ENCODE data around the gene TAS2R5. TPM values are rescaled to one million over a fixed set of nuclear protein-coding genes. Genes with fewer than 3 reads are reported as not detected.
"Not testable (repeated sequence)": the region's sequence is repeated elsewhere in the genome, so short reads cannot be mapped to it uniquely, and the experiment has no call there.

Gene TAS2R5
- total RNA-seq, 4 donors from 2014 or later, result 1.8 to 9.0 (median 5.2) TPM

DNA sequence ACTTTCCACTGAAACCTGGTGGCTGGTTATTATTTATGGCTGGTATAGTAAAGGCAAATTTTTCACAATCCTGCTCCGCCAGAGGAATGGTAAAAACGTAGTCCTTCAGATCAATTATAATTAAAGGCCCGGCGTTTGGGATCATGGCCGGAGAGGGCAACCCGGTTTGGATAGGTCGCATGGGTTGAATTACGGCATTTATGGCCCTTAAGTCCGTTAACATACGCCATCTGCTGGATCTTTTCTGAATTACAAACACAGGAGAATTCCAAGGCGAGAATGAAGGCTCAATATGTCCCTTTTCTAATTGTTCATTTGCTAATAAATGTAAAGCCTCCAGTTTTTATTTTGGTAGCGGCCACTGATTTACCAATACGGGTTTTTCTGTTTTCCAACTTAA lies 37.4 kb upstream of the TAS2R5 start:
- 95 to 96% methylated on average over 13 of the region's 13 CpGs for WGBS, 2 donors
- Histone ChIP-seq H3K27me3 (no peaks in the 10 kb centered on the region), H3K9me3 (peaks cover 0 to 25% (median 4%) of the 10 kb centered on the region in 4 donors), H3K4me1 (no peaks in the 10 kb centered on the region), H3K36me3 (peaks cover 11 to 99% (median 27%) of the 10 kb centered on the region in 3 donors), H3K4me3 (no peak overlapping the region), H3K27ac (no peak overlapping the region)
- DNase-seq (ENCODE audit: low spot score in 2 of 2), result no peak
- TF ChIP-seq POLR2A (IDR thresholded peaks at IDR 0.05) (no peak), EP300 (IDR thresholded peaks at IDR 0.05) (no peak)
- TF ChIP-seq, protein P1, sequence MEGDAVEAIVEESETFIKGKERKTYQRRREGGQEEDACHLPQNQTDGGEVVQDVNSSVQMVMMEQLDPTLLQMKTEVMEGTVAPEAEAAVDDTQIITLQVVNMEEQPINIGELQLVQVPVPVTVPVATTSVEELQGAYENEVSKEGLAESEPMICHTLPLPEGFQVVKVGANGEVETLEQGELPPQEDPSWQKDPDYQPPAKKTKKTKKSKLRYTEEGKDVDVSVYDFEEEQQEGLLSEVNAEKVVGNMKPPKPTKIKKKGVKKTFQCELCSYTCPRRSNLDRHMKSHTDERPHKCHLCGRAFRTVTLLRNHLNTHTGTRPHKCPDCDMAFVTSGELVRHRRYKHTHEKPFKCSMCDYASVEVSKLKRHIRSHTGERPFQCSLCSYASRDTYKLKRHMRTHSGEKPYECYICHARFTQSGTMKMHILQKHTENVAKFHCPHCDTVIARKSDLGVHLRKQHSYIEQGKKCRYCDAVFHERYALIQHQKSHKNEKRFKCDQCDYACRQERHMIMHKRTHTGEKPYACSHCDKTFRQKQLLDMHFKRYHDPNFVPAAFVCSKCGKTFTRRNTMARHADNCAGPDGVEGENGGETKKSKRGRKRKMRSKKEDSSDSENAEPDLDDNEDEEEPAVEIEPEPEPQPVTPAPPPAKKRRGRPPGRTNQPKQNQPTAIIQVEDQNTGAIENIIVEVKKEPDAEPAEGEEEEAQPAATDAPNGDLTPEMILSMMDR (IDR thresholded peaks at IDR 0.05), result no peak

DNA sequence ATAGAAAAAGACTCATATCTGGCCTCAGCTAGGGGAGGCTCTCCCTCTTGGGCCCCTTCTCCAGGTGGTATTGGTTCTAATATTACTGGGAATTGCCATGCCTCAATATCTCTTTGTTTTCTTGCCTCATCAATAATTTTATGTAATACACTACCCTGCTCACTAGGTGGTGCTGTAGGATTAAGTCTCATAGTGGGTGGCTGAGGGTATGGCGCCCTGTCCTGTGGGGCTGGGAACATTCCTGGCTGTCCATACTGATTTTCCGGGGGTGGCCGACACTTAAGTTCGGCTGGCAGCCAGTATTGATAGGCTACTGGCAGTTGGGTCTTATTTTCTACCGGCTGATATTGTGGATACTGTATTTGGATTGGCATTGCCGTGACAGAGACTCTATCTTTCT lies 35.1 kb upstream of the TAS2R5 start:
- Histone ChIP-seq H3K27ac (no peak overlapping the region), H3K4me1 (no peaks in the 10 kb centered on the region), H3K4me3 (no peak overlapping the region), H3K27me3 (no peaks in the 10 kb centered on the region), H3K36me3 (peaks cover 7 to 97% (median 18%) of the 10 kb centered on the region in 3 donors), H3K9me3 (peaks cover 0 to 25% (median 4%) of the 10 kb centered on the region in 4 donors)
- DNase-seq (ENCODE audit: low spot score in 2 of 2), result no peak
- WGBS, 2 donors, result 84 to 88% methylated on average over 6 of the region's 6 CpGs
- TF ChIP-seq, protein P1 (IDR thresholded peaks at IDR 0.05), result peak in 2 of 5 experiments; percentile 16 to 25
- no peak for TF ChIP-seq EP300 (IDR thresholded peaks at IDR 0.05)
- no peak for TF ChIP-seq POLR2A (IDR thresholded peaks at IDR 0.05)

DNA sequence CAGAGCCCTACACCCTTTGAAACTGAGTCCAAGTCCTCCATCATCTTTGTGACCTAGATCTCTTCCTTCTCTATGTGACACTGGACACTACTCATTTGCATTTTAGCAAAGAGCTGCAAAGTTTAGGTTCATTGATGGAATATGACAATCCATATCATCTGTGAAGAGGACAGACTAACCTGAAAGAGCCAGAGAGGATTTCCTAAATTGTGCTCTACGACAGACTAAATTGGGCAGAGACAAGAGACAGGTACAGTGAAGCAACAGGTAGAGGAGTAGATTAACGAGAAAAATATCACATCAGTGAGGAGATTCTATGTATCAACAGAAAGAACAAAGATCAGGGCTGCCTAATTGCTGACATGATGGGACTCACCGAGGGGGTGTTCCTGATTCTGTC lies 26.2 kb upstream of the TAS2R5 start, which contains the start of gene TAS2R3:
TSS of gene TAS2R3 (plus strand) at position 301 of the 400 bp plus-strand sequence. CDS start at position 363, 62 bp downstream.
- H3K9me3 ChIP-seq, result no peaks in the 10 kb centered on the region

DNA sequence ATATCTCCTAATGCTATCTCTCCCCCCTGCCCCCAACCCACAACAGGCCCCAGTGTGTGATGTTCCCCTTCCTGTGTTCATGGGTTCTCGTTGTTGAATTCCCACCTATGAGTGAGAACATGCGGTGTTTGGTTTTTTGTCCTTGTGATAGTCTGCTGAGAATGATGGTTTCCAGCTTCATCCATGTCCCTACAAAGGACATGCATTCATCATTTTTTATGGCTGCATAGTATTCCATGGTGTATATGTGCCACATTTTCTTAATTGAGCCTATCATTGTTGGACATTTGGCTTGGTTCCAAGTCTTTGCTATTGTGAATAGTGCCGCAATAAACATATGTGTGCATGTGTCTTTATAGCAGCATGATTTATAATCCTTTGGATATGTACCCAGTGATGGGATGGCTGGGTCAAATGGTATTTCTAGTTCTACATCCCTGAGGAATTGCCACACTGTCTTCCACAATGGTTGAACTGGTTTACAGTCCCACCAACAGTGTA lies 19.9 kb upstream of the TAS2R5 start:
- WGBS, 2 donors, result 97% methylated on average over 3 of the region's 3 CpGs
- not testable (repeated sequence) for H3K4me1 ChIP-seq; H3K4me3 ChIP-seq; DNase-seq (ENCODE audit: low spot score in 2 of 2); H3K27ac ChIP-seq; H3K27me3 ChIP-seq; H3K9me3 ChIP-seq
- peaks cover 0 to 33% (median 0%) of the 10 kb centered on the region in 3 donors for H3K36me3 ChIP-seq

More for the DNA sequence above, 26.2 kb upstream of the TAS2R5 start, which contains the start of gene TAS2R3:
- Histone ChIP-seq H3K27me3 (no peaks in the 10 kb centered on the region), H3K4me1 (no peaks in the 10 kb centered on the region), H3K36me3 (peaks cover 0 to 75% (median 5%) of the 10 kb centered on the region in 3 donors), H3K27ac (no peak within 1 kb of the TSS), H3K4me3 (no peak within 1 kb of the TSS)
- WGBS, 2 donors, result 96 to 99% methylated on average over 3 of the region's 3 CpGs
- DNase-seq (ENCODE audit: low spot score in 2 of 2), result no peak
- TF ChIP-seq POLR2A (IDR thresholded peaks at IDR 0.05) (no peak), EP300 (IDR thresholded peaks at IDR 0.05) (no peak)
- TF ChIP-seq, protein P1 (IDR thresholded peaks at IDR 0.05), result no peak

DNA sequence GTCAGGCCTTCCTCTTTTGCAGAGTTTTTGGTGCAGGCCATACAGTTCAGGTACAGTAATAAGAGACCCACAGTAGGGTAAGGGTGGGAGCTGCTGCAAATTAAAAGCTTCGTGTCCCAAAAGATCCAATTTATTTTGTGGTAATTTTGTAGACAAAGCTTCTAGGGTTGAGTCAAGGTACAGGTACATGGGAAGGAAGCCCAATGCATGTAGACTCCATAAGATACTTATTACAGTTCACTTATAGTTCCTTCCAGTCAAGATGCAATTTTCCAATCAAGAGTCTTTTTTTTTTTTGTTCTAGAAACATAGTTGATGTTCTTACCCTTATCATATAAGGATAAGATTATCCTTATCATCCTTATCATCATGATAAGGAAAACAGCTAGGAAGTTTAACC lies 13.6 kb upstream of the TAS2R5 start, which contains the start of gene TAS2R4:
TSS of gene TAS2R4 (plus strand) at position 301 of the 400 bp plus-strand sequence. CDS start 1,815 bp downstream, outside the sequence.
- Histone ChIP-seq H3K27ac (no peak within 1 kb of the TSS), H3K9me3 (peaks cover 0 to 14% (median 0%) of the 10 kb centered on the region in 4 donors), H3K27me3 (no peaks in the 10 kb centered on the region), H3K4me1 (no peaks in the 10 kb centered on the region), H3K36me3 (peaks cover 0 to 54% (median 4%) of the 10 kb centered on the region in 3 donors), H3K4me3 (no peak within 1 kb of the TSS)
- DNase-seq (ENCODE audit: low spot score in 2 of 2), result no peak
- TF ChIP-seq, protein P1 (IDR thresholded peaks at IDR 0.05), result no peak
- TF ChIP-seq POLR2A (IDR thresholded peaks at IDR 0.05) (no peak), EP300 (IDR thresholded peaks at IDR 0.05) (no peak)
- 100% methylated on average over 1 of the region's 1 CpG for WGBS, 2 donors

All from tibial nerve (tissue), 4 donors.